ENCODE measurements around the gene EMILIN2.

The EMILIN2 gene

GRCh38 chr18:2811416-2811815 lies 35.4 kb upstream of the EMILIN2 start:
- Histone ChIP-seq H3K4me3 (ENCODE audit: low read depth, low read length) (no peak overlapping the region), H3K27me3 (no peaks in the 10 kb centered on the region), H3K36me3 (no peaks in the 10 kb centered on the region), H3K4me1 (no peaks in the 10 kb centered on the region), H3K9me3 (no peaks in the 10 kb centered on the region)
- no peak for TF ChIP-seq CTCF (IDR thresholded peaks at IDR 0.05; ENCODE audit: low read depth, low read length)
- no peak for DNase-seq

GRCh38 chr18:2814928-2815327 lies 31.9 kb upstream of the EMILIN2 start:
- H3K36me3 ChIP-seq: no peaks in the 10 kb centered on the region
- DNase-seq: no peak
- TF ChIP-seq CTCF (IDR thresholded peaks at IDR 0.05; ENCODE audit: low read depth, low read length): no peak
- no peaks in the 10 kb centered on the region for H3K9me3 ChIP-seq
- no peaks in the 10 kb centered on the region for H3K4me1 ChIP-seq
- H3K27me3 ChIP-seq: no peaks in the 10 kb centered on the region
- no peak overlapping the region for H3K4me3 ChIP-seq (ENCODE audit: low read depth, low read length)

GRCh38 chr18:2818281-2818680 lies 28.5 kb upstream of the EMILIN2 start:
- no peak overlapping the region for H3K4me3 ChIP-seq (ENCODE audit: low read depth, low read length)
- no peaks in the 10 kb centered on the region for H3K9me3 ChIP-seq
- TF ChIP-seq CTCF (IDR thresholded peaks at IDR 0.05; ENCODE audit: low read depth, low read length): no peak
- DNase-seq: no peak
- no peaks in the 10 kb centered on the region for H3K27me3 ChIP-seq
- no peaks in the 10 kb centered on the region for H3K4me1 ChIP-seq
- H3K36me3 ChIP-seq: no peaks in the 10 kb centered on the region

DNA sequence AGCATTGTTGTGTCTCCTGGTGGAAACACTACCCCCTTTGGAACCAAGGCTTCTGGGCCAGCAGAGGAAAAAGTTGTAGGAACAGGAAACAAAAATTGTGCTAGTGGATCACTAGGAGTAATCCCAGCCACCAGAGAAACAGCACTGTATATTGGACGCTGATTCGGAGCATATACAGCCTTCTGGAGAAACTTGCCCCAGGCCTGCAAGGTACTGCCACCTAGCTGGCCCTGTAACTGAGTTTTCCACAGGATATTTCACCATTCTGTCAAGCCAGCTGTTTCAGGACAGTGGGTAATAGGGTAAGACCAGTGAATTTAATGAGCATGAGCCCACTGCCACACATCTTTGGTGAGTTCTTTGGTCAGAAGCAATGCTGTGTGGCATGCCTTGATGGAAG lies 25.1 kb upstream of the EMILIN2 start:
- TF ChIP-seq CTCF (IDR thresholded peaks at IDR 0.05; ENCODE audit: low read depth, low read length): no peak
- Histone ChIP-seq H3K36me3 (no peaks in the 10 kb centered on the region), H3K9me3 (no peaks in the 10 kb centered on the region), H3K4me1 (no peaks in the 10 kb centered on the region), H3K4me3 (ENCODE audit: low read depth, low read length) (no peak overlapping the region), H3K27me3 (no peaks in the 10 kb centered on the region)
- no peak for DNase-seq

GRCh38 chr18:2822213-2822921 lies 24.4 kb upstream of the EMILIN2 start:
- no peak for TF ChIP-seq CTCF (IDR thresholded peaks at IDR 0.05; ENCODE audit: low read depth, low read length)
- no peak for DNase-seq

DNA sequence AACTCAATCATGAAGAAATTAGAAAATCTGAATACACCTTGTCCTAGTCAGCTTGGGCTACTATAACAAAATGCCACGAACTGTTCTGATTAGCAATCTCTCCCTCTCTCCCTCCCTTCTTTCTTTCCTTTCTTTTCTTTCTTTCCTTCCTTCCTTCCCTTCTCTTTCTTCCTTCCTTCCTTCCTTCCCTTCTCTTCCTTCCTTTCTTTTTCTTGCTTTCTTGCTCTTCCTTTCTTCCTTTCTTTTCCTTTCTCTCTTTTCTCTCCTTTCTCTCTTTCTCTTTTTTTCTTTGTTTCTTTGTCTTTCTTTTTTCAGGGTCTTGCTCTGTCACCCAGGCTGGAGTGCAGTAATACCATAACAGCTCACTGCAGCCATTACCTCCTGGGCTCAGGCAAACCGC lies 23.6 kb upstream of the EMILIN2 start:
- no peaks in the 10 kb centered on the region for H3K4me1 ChIP-seq
- no peak overlapping the region for H3K4me3 ChIP-seq (ENCODE audit: low read depth, low read length)
- no peaks in the 10 kb centered on the region for H3K36me3 ChIP-seq
- DNase-seq: no peak
- no peaks in the 10 kb centered on the region for H3K27me3 ChIP-seq
- TF ChIP-seq CTCF (IDR thresholded peaks at IDR 0.05; ENCODE audit: low read depth, low read length): no peak
- no peaks in the 10 kb centered on the region for H3K9me3 ChIP-seq

More at GRCh38 chr18:2822213-2822921, 24.4 kb upstream of the EMILIN2 start:
- Histone ChIP-seq H3K27me3 (no peaks in the 10 kb centered on the region), H3K4me1 (no peaks in the 10 kb centered on the region), H3K9me3 (no peaks in the 10 kb centered on the region), H3K4me3 (ENCODE audit: low read depth, low read length) (no peak overlapping the region), H3K36me3 (no peaks in the 10 kb centered on the region)

Measured in BE2C (cell line).